H9 (cell line): Measurements from ENCODE around the gene ANKS1B. TPM values are rescaled to one million over a fixed set of nuclear protein-coding genes. Genes with fewer than 3 reads are reported as not detected.

Experiments
- DNase-seq: peaks from one replicate; pipeline ENCODE4 v3.0.0-alpha.2; 2017
- H2AFZ ChIP-seq: one replicate; pipeline ENCODE4 v1.6.1; 2013; ENCODE audit warnings: mild to moderate bottlenecking, low read length, control low read depth, moderate library complexity
- H2AK5ac ChIP-seq: 2 replicates; pipeline ENCODE4 v1.6.1; 2013; ENCODE audit warnings: low read length, control low read depth, mixed read lengths; ENCODE audit not compliant: insufficient read length
- H2BK120ac ChIP-seq: one replicate; pipeline ENCODE4 v1.6.1; 2013; ENCODE audit warnings: low read depth, mild to moderate bottlenecking, low read length, control low read depth, inconsistent platforms; ENCODE audit not compliant: poor library complexity, severe bottlenecking
- H2BK12ac ChIP-seq: 2 replicates; pipeline ENCODE4 v1.6.1; 2013; ENCODE audit warnings: low read length, control low read depth, mixed read lengths, low read depth; ENCODE audit not compliant: insufficient read length
- H2BK15ac ChIP-seq: 2 replicates; pipeline ENCODE4 v1.6.1; 2013; ENCODE audit warnings: low read depth, low read length, control low read depth
- H2BK20ac ChIP-seq: one replicate; pipeline ENCODE4 v1.6.1; 2013; ENCODE audit warnings: low read depth, mild to moderate bottlenecking, low read length, control low read depth, inconsistent platforms; ENCODE audit not compliant: poor library complexity, severe bottlenecking
- H2BK5ac ChIP-seq: 2 replicates; pipeline ENCODE4 v1.6.1; 2013; ENCODE audit warnings: low read length, control low read depth, mixed read lengths; ENCODE audit not compliant: insufficient read length
- H3K14ac ChIP-seq: 2 replicates; pipeline ENCODE4 v1.6.1; 2013; ENCODE audit warnings: low read length, control low read depth; ENCODE audit not compliant: insufficient read depth
- H3K18ac ChIP-seq: 2 replicates; pipeline ENCODE4 v1.6.1; 2013; ENCODE audit warnings: low read depth, mild to moderate bottlenecking, mixed read lengths, low read length, control low read depth; ENCODE audit not compliant: insufficient read length
- H3K23ac ChIP-seq: 2 replicates; pipeline ENCODE4 v1.6.1; 2013; ENCODE audit warnings: low read length, control low read depth, mixed read lengths, low read depth; ENCODE audit not compliant: insufficient read length
- H3K23me2 ChIP-seq: 2 replicates; pipeline ENCODE4 v1.6.1; 2013; ENCODE audit warnings: low read depth, mild to moderate bottlenecking, mixed read lengths, low read length, control low read depth; ENCODE audit not compliant: insufficient read length, poor library complexity, severe bottlenecking
- H3K27ac ChIP-seq: 2 replicates; pipeline ENCODE4 v1.5.1; 2013; ENCODE audit warnings: low read length, control low read depth, mixed read lengths, low read depth; ENCODE audit not compliant: insufficient read length
- H3K27me3 ChIP-seq: 2 replicates; pipeline ENCODE4 v1.6.1; 2013; ENCODE audit warnings: low read length, control low read depth, inconsistent platforms; ENCODE audit not compliant: insufficient read depth
- H3K4ac ChIP-seq: 2 replicates; pipeline ENCODE4 v1.6.1; 2013; ENCODE audit warnings: low read depth, mild to moderate bottlenecking, control low read depth, inconsistent platforms, low read length, moderate library complexity
- H3K4me1 ChIP-seq: 2 replicates; pipeline ENCODE4 v1.6.1; 2013; ENCODE audit warnings: low read length, control low read depth, inconsistent platforms; ENCODE audit not compliant: insufficient read depth
- H3K4me2 ChIP-seq: 2 replicates; pipeline ENCODE4 v1.6.1; 2013; ENCODE audit warnings: low read length, control low read depth, mixed read lengths; ENCODE audit not compliant: insufficient read length, insufficient read depth
- H3K56ac ChIP-seq: 2 replicates; pipeline ENCODE4 v1.6.1; 2013; ENCODE audit warnings: low read depth, mild to moderate bottlenecking, mixed read lengths, low read length, control low read depth; ENCODE audit not compliant: insufficient read length
- H3K79me1 ChIP-seq: 2 replicates; pipeline ENCODE4 v1.6.1; 2013; ENCODE audit warnings: low read depth, mild to moderate bottlenecking, moderate library complexity, low read length, control low read depth, inconsistent platforms; ENCODE audit not compliant: insufficient read depth, poor library complexity, severe bottlenecking
- H3K79me2 ChIP-seq: 2 replicates; pipeline ENCODE4 v1.6.1; 2013; ENCODE audit warnings: low read length, control low read depth, inconsistent platforms; ENCODE audit not compliant: insufficient read depth
- H3K9ac ChIP-seq: 2 replicates; pipeline ENCODE4 v1.6.1; 2013; ENCODE audit warnings: low read length, control low read depth, mixed read lengths; ENCODE audit not compliant: insufficient read length; ENCODE audit errors: extremely low read depth
- H3K9me3 ChIP-seq: one replicate; pipeline ENCODE4 v1.6.1; 2013; ENCODE audit warnings: low read depth, low read length, inconsistent platforms; ENCODE audit not compliant: control insufficient read depth
- H3T11ph ChIP-seq: one replicate; pipeline ENCODE4 v1.6.1; 2013; ENCODE audit warnings: mild to moderate bottlenecking, low read length, control low read depth, inconsistent platforms
- H4K20me1 ChIP-seq: one replicate; pipeline ENCODE4 v1.6.1; 2013; ENCODE audit not compliant: control insufficient read depth, insufficient read length, insufficient read depth
- H4K5ac ChIP-seq: 2 replicates; pipeline ENCODE4 v1.6.1; 2013; ENCODE audit warnings: low read depth, mild to moderate bottlenecking, mixed read lengths, low read length, control low read depth; ENCODE audit not compliant: insufficient read length
- H4K8ac ChIP-seq: replicated peaks from 2 replicates; pipeline ENCODE4 v1.6.1; 2013; ENCODE audit warnings: low read length, control low read depth, mixed read lengths, low read depth; ENCODE audit not compliant: insufficient read length
- H4K91ac ChIP-seq: 2 replicates; pipeline ENCODE4 v1.6.1; 2013; ENCODE audit warnings: low read depth, mild to moderate bottlenecking, moderate library complexity, mixed read lengths, low read length, control low read depth; ENCODE audit not compliant: insufficient read length
- H3K27ac Mint-ChIP-seq, 3 experiments: 2 replicates in 2 of 3; 3 replicates in 1 of 3; pipeline ENCODE4 v1.8.0; 2020 to 2021; ENCODE audit warnings: mixed read lengths in 3 of 3, mild to moderate bottlenecking in 1 of 3, moderate library complexity in 1 of 3
- H3K27me3 Mint-ChIP-seq: 2 replicates; pipeline ENCODE4 v1.8.0; 2021; ENCODE audit warnings: low read depth, mild to moderate bottlenecking, moderate library complexity, mixed read lengths
- H3K36me3 Mint-ChIP-seq, 3 experiments: 2 replicates in 2 of 3; 3 replicates in 1 of 3; pipeline ENCODE4 v1.8.0; 2020 to 2021; ENCODE audit warnings: low read depth in 3 of 3, mixed read lengths in 3 of 3; ENCODE audit not compliant: insufficient read depth in 1 of 3
- H3K4me1 Mint-ChIP-seq, 2 experiments: 2 replicates each; pipeline ENCODE4 v1.8.0; 2020; ENCODE audit warnings: mixed read lengths in 2 of 2
- H3K4me3 Mint-ChIP-seq, 2 experiments: 2 replicates in 1 of 2; 3 replicates in 1 of 2; pipeline ENCODE4 v1.8.0; 2020 to 2021; ENCODE audit warnings: mild to moderate bottlenecking in 2 of 2, mixed read lengths in 2 of 2, moderate library complexity in 1 of 2
- H3K9me3 Mint-ChIP-seq, 2 experiments: 2 replicates in 1 of 2; 3 replicates in 1 of 2; pipeline ENCODE4 v1.8.0; 2020; ENCODE audit warnings: mild to moderate bottlenecking in 2 of 2, mixed read lengths in 2 of 2, moderate library complexity in 1 of 2
- WGBS: extraction: QIAGEN DNeasy Blood & Tissue Kit; methylation state at CpG from one replicate; pipeline ENCODE4 v1.1.7; 2013; ENCODE audit warnings: missing lambda C conversion rate, low lambda C conversion rate, mixed read lengths; ENCODE audit not compliant: insufficient read length; ENCODE audit errors: extremely low coverage; 5-methylcytosine and 5-hydroxymethylcytosine counted together
- total RNA-seq: library from RNA; stranded (reverse); gene quantifications from 2 replicates; pipeline ENCODE4 v1.2.1, GENCODE V29; 2021
- TF ChIP-seq, protein P1 (sequence below): fragments of 200-600 bp; sonication (generic); conservative IDR thresholded peaks from 3 replicates; pipeline ENCODE4 v1.8.0; 2021; ENCODE audit warnings: antibody characterized with exemption, mild to moderate bottlenecking

Gene ANKS1B
- total RNA-seq, 1 experiment from 2014 or later = 4.1 TPM

DNA sequence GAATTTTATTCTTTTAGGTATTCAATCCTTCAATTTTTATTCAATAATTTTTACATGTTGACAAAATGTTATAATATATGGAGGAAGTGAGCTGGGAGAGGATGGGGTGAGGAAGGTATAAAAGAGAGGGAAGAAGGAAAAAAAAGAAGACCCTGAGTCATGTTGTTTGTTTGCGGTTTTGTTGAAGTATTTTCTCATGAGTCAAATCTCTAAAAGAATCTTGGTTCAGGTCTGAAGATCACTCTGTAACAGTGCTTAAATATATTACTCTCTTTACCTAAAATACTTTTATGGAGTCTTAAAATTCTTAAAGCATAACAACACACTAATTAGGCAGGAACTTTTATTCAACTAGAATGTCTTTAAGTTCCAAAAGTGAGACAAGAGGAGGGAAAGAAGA lies 826.8 kb downstream of the ANKS1B start:
- H3K4me2 ChIP-seq = no peak overlapping the region
- H3K4me3 Mint-ChIP-seq = no peak overlapping the region

More for the DNA sequence above, 826.8 kb downstream of the ANKS1B start:
- no peak overlapping the region for H3K4ac ChIP-seq
- H3K4me1 Mint-ChIP-seq = peaks cover 27 to 30% of the 10 kb centered on the region in 2 experiments
- no peak overlapping the region for H4K8ac ChIP-seq
- TF ChIP-seq, protein P1, sequence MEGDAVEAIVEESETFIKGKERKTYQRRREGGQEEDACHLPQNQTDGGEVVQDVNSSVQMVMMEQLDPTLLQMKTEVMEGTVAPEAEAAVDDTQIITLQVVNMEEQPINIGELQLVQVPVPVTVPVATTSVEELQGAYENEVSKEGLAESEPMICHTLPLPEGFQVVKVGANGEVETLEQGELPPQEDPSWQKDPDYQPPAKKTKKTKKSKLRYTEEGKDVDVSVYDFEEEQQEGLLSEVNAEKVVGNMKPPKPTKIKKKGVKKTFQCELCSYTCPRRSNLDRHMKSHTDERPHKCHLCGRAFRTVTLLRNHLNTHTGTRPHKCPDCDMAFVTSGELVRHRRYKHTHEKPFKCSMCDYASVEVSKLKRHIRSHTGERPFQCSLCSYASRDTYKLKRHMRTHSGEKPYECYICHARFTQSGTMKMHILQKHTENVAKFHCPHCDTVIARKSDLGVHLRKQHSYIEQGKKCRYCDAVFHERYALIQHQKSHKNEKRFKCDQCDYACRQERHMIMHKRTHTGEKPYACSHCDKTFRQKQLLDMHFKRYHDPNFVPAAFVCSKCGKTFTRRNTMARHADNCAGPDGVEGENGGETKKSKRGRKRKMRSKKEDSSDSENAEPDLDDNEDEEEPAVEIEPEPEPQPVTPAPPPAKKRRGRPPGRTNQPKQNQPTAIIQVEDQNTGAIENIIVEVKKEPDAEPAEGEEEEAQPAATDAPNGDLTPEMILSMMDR = no peak
- H2AFZ ChIP-seq = no peak overlapping the region
- peaks cover 2% of the 10 kb centered on the region; the same call in 1 of the 2 replicates for H3K4me1 ChIP-seq
- no peak overlapping the region for H3T11ph ChIP-seq
- no peak overlapping the region for H4K91ac ChIP-seq
- H2BK5ac ChIP-seq = no peak overlapping the region
- H3K36me3 Mint-ChIP-seq = peaks cover 4 to 11% (median 5%) of the 10 kb centered on the region in 3 experiments; a peak in 6 of 7 replicates
- H3K23me2 ChIP-seq = no peaks in the 10 kb centered on the region
- H3K27ac ChIP-seq = no peak overlapping the region
- H2BK20ac ChIP-seq = no peak overlapping the region
- H3K79me2 ChIP-seq = no peaks in the 10 kb centered on the region
- no peak for DNase-seq
- H3K23ac ChIP-seq = no peak overlapping the region
- H3K9me3 Mint-ChIP-seq = peaks cover 10 to 19% of the 10 kb centered on the region in 2 experiments; a peak in 4 of 5 replicates
- H3K56ac ChIP-seq = no peak overlapping the region
- WGBS = no CpG with 5 or more reads among the region's 1 CpG
- no peaks in the 10 kb centered on the region for H3K27me3 Mint-ChIP-seq
- H2BK120ac ChIP-seq = no peak overlapping the region
- no peaks in the 10 kb centered on the region for H3K9me3 ChIP-seq
- no peak overlapping the region for H2AK5ac ChIP-seq
- no peak overlapping the region for H4K5ac ChIP-seq
- no peaks in the 10 kb centered on the region for H3K27me3 ChIP-seq
- no peak overlapping the region for H2BK15ac ChIP-seq
- H4K20me1 ChIP-seq = no peaks in the 10 kb centered on the region
- H3K27ac Mint-ChIP-seq = no peak overlapping the region
- H3K18ac ChIP-seq = no peak overlapping the region
- no peak overlapping the region for H2BK12ac ChIP-seq
- no peak overlapping the region for H3K14ac ChIP-seq
- no peak overlapping the region for H3K9ac ChIP-seq
- no peaks in the 10 kb centered on the region for H3K79me1 ChIP-seq
